ENCODE results near the gene CYP19A1. TPM values are rescaled to one million over a fixed set of nuclear protein-coding genes. Genes with fewer than 3 reads are reported as not detected.

Gene CYP19A1
- polyA plus RNA-seq, 1 of the 3 experiments (the other 2 are of a cell fraction), result 0.03 TPM

- Histone ChIP-seq H3K79me2 (ENCODE audit: insufficient read depth) (no peaks in the 10 kb centered on the region), H4K20me1 (ENCODE audit: insufficient read depth) (no peaks in the 10 kb centered on the region), H3K4me3 (ENCODE audit: low read depth in 2 of 2, low read length in 1 of 2) (no peak overlapping the region), H2AFZ (ENCODE audit: low read depth) (no peak overlapping the region), H3K9ac (no peak overlapping the region), H3K27me3 (ENCODE audit: insufficient read depth) (peaks cover 27% of the 10 kb centered on the region; the same call in 1 of the 2 replicates), H3K36me3 (replicated peaks in 1 of 2; ENCODE audit: control insufficient read depth in 1 of 2, insufficient read depth in 2 of 2, low read length in 1 of 2) (no peaks in the 10 kb centered on the region), H3K27ac (ENCODE audit: low read depth in 2 of 2, low read length in 1 of 2) (no peak overlapping the region), H3K4me1 (ENCODE audit: control insufficient read depth in 1 of 2, insufficient read depth in 2 of 2, low read depth in 1 of 2, low read length in 1 of 2) (peaks cover 0 to 8% of the 10 kb centered on the region in 2 experiments; a peak in 1 of 4 replicates), H3K9me3 (no peaks in the 10 kb centered on the region), H3F3A (replicated peaks; ENCODE audit: insufficient read depth) (no peaks in the 10 kb centered on the region), H3K4me2 (no peak overlapping the region), H3K9me2 (no peaks in the 10 kb centered on the region)
- ChIA-PET CTCF (interaction anchor here (0.8 to 5.9 kb wide), 4 partner anchors 47 to 125 kb away, joined by 3 to 77 read pairs (median 4); no protein-coding TSS in a partner anchor), POLR2A (no interaction called here)
- no peak for DNase-seq
- 74% methylated on average over 3 of the region's 3 CpGs for WGBS (ENCODE audit: low lambda C conversion rate)
- TF ChIP-seq YY1 (IDR thresholded peaks at IDR 0.05; ENCODE audit: low read depth) (no peak), ZBTB33 (IDR thresholded peaks at IDR 0.05; ENCODE audit: borderline replicate concordance, low read depth) (no peak), RAD21 (IDR thresholded peaks at IDR 0.05; ENCODE audit: low read length) (no peak), NFIC (IDR thresholded peaks at IDR 0.05; ENCODE audit: borderline replicate concordance) (no peak), ELF1 (IDR thresholded peaks at IDR 0.05) (no peak), IRF3 (IDR thresholded peaks at IDR 0.05; ENCODE audit: low read depth, low read length) (no peak), TEAD4 (IDR thresholded peaks at IDR 0.05; ENCODE audit: borderline replicate concordance, insufficient read depth) (no peak), CTCF (IDR thresholded peaks at IDR 0.05) (no peak), RCOR1 (IDR thresholded peaks at IDR 0.05; ENCODE audit: low read length) (no peak), FOSL2 (IDR thresholded peaks at IDR 0.05; ENCODE audit: borderline replicate concordance, low read depth) (no peak), GABPA (IDR thresholded peaks at IDR 0.05; ENCODE audit: low read depth) (no peak), FOXJ3 (CRISPR knock-in tag; IDR thresholded peaks at IDR 0.05) (no peak), USF2 (IDR thresholded peaks at IDR 0.05; ENCODE audit: borderline replicate concordance, low read depth, low read length) (no peak), MXI1 (IDR thresholded peaks at IDR 0.05; ENCODE audit: low read depth, low read length) (no peak), MEF2A (IDR thresholded peaks at IDR 0.05; ENCODE audit: borderline replicate concordance, low read depth) (no peak)
Measured at GRCh38 chr15:51277101-51277500, 61.3 kb downstream of the CYP19A1 start.

All from SK-N-SH (cell line).